HepG2 (cell line): ENCODE measurements around the gene KISS1R. TPM values are rescaled to one million over a fixed set of nuclear protein-coding genes. Genes with fewer than 3 reads are reported as not detected.

ENCODE experiments used
- EP300 ChIP-seq, 3 experiments: sonication (generic) in 1 of 3; formaldehyde crosslinking in 1 of 3; IDR thresholded peaks; 2 replicates each; pipeline versions ENCODE4 v1.5.1 to v1.6.1; 2011 to 2020; ENCODE audit warnings: low read depth in 2 of 3, low read length in 2 of 3, borderline replicate concordance in 1 of 3, improper control_type of control experiment in 1 of 3, mild to moderate bottlenecking in 1 of 3, missing genetic modification reagents in 1 of 3, moderate library complexity in 1 of 3
- EZH2 ChIP-seq: conservative IDR thresholded peaks from 2 replicates; pipeline ENCODE4 v1.6.1; 2012; ENCODE audit warnings: mild to moderate bottlenecking, low read depth, low read length, moderate library complexity
- FOXA3 ChIP-seq: IDR thresholded peaks from 2 replicates; pipeline ENCODE4 v1.6.1; 2016; ENCODE audit warnings: missing genetic modification reagents, missing compliant biosample characterization
- KLF6 ChIP-seq: IDR thresholded peaks from 2 replicates; pipeline ENCODE4 v1.8.0; 2016; ENCODE audit warnings: missing biosample characterization, missing genetic modification reagents
- RNF2 ChIP-seq: fragments of 450-650 bp; conservative IDR thresholded peaks from 2 replicates; pipeline ENCODE4 v1.6.1; 2016; ENCODE audit warnings: low read depth
- SNRNP70 ChIP-seq: fragments of 200-400 bp; formaldehyde crosslinking; IDR thresholded peaks from 2 replicates; pipeline ENCODE4 v1.6.1; 2017; ENCODE audit warnings: mild to moderate bottlenecking, low read depth, low read length, moderate library complexity
- ZNF225 ChIP-seq: sonication (generic); formaldehyde crosslinking; IDR thresholded peaks from 2 replicates; pipeline ENCODE4 v1.4.0; 2020; ENCODE audit warnings: mild to moderate bottlenecking, missing genetic modification reagents
- polyA plus RNA-seq, 8 experiments: library from polyadenylated mRNA; depleted of rRNA in 3 of 8; stranded (reverse) in 7 of 8; unstranded in 1 of 8; fragments of >200 nt; fragmentation: Illumina TruSeq in 4 of 8; extraction: Trizol in 4 of 8; gene quantifications; 2 replicates each; pipeline versions ENCODE4 v1.2.1 to v1.2.3, GENCODE V29; 2011 to 2016; ENCODE audit warnings: low read depth in 4 of 8, missing spikeins in 1 of 8, mixed read lengths in 1 of 8; ENCODE audit not compliant: insufficient read depth in 1 of 8
- total RNA-seq, 5 experiments: library from RNA; depleted of rRNA; stranded (reverse); fragments of >200 nt; fragmentation: Illumina TruSeq; extraction: Trizol; gene quantifications; 2 replicates each; pipeline ENCODE4 v1.2.3, GENCODE V29; 2016; ENCODE audit warnings: low read depth in 1 of 5
- TF ChIP-seq, protein P1 (sequence below): sonication (generic); formaldehyde crosslinking; IDR thresholded peaks from 2 replicates; pipeline ENCODE4 v1.5.1; 2020; ENCODE audit warnings: mild to moderate bottlenecking, missing genetic modification reagents, moderate library complexity
- TF ChIP-seq, protein P2 (sequence below): sonication (generic); formaldehyde crosslinking; IDR thresholded peaks from 2 replicates; pipeline ENCODE4 v1.4.0; 2020; ENCODE audit warnings: missing genetic modification reagents
- TF ChIP-seq, protein P3 (sequence below): sonication (generic); formaldehyde crosslinking; IDR thresholded peaks from 2 replicates; pipeline ENCODE4 v1.4.0; 2020; ENCODE audit warnings: missing genetic modification reagents
- TF ChIP-seq, protein P4 (sequence below): sonication (generic); formaldehyde crosslinking; IDR thresholded peaks from 2 replicates; pipeline ENCODE4 v1.5.0; 2020; ENCODE audit warnings: mild to moderate bottlenecking, missing genetic modification reagents, borderline replicate concordance
- TF ChIP-seq, protein P5 (sequence below): IDR thresholded peaks from 2 replicates; pipeline ENCODE4 v1.4.0; 2020; ENCODE audit warnings: mild to moderate bottlenecking, missing genetic modification reagents

KISS1R gene
- total and polyA plus RNA-seq, 2 of the 13 experiments (the other 11 are each of a cell fraction or from before 2014, with no cell fraction given) = 1.1 to 10.2 TPM

DNA sequence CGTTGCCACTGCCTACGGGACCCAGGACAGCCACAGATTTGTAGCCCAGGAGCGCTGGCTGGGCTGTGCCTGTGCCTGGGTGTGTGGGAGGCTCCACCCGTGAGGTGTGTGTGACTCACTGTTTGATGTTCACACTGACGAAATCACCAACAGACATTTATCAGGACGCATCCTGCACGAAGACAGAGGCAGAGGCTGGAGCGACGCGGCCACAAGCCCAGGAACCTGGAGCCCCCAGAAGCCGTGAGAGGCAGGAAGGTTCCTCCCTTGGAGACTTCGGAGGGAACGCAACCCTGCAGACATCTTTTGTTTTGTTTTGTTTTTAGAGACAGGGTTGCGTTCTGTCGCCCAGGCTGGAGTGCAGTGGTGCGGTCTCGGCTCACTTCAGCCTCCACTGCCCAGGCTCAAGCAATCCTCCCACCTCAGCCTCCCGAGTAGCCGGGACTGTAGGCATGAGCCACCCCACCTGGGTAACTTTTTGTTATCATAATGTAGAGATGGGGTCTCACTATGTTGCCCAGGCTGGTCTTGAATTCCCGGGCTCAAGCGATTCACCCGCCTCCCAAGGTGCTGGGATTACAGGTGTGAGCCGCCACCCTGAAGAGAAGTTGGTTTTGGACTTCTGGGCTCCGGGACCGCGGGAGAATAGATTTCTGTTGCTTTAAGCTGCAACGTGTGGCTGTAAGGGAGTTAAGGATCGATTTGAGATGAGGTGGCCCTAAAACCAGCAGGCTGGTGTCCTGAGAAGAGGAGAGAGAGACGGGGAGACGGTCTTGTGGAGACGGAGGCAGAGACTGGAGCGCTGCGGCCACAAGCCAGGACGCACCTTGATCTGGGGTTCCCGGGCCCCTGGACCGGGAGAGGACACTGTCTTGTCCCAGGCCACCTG, 42.1 kb downstream of the KISS1R start (continued):
- TF ChIP-seq ZNF225 (CRISPR knock-in tag) (0 out of 2 replicates have a peak, but pooled peaks have one; percentile 35), RNF2 (no peak), KLF6 (no peak), SNRNP70 (no peak), FOXA3 (CRISPR knock-in tag) (peak; percentile 45; the same call in 1 of the 2 replicates), EZH2 (no peak), EP300 (IDR thresholded peaks at IDR 0.05; ENCODE audit: low read depth in 2 of 2, low read length in 2 of 2) (no peak), EP300 (CRISPR knock-in tag; IDR thresholded peaks at IDR 0.05; ENCODE audit: borderline replicate concordance) (peak; percentile 45; the same call in 1 of the 2 replicates)
- TF ChIP-seq, protein P1, sequence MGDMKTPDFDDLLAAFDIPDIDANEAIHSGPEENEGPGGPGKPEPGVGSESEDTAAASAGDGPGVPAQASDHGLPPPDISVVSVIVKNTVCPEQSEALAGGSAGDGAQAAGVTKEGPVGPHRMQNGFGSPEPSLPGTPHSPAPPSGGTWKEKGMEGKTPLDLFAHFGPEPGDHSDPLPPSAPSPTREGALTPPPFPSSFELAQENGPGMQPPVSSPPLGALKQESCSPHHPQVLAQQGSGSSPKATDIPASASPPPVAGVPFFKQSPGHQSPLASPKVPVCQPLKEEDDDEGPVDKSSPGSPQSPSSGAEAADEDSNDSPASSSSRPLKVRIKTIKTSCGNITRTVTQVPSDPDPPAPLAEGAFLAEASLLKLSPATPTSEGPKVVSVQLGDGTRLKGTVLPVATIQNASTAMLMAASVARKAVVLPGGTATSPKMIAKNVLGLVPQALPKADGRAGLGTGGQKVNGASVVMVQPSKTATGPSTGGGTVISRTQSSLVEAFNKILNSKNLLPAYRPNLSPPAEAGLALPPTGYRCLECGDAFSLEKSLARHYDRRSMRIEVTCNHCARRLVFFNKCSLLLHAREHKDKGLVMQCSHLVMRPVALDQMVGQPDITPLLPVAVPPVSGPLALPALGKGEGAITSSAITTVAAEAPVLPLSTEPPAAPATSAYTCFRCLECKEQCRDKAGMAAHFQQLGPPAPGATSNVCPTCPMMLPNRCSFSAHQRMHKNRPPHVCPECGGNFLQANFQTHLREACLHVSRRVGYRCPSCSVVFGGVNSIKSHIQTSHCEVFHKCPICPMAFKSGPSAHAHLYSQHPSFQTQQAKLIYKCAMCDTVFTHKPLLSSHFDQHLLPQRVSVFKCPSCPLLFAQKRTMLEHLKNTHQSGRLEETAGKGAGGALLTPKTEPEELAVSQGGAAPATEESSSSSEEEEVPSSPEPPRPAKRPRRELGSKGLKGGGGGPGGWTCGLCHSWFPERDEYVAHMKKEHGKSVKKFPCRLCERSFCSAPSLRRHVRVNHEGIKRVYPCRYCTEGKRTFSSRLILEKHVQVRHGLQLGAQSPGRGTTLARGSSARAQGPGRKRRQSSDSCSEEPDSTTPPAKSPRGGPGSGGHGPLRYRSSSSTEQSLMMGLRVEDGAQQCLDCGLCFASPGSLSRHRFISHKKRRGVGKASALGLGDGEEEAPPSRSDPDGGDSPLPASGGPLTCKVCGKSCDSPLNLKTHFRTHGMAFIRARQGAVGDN (CRISPR knock-in tag) = peak; percentile 68
- TF ChIP-seq, protein P2, sequence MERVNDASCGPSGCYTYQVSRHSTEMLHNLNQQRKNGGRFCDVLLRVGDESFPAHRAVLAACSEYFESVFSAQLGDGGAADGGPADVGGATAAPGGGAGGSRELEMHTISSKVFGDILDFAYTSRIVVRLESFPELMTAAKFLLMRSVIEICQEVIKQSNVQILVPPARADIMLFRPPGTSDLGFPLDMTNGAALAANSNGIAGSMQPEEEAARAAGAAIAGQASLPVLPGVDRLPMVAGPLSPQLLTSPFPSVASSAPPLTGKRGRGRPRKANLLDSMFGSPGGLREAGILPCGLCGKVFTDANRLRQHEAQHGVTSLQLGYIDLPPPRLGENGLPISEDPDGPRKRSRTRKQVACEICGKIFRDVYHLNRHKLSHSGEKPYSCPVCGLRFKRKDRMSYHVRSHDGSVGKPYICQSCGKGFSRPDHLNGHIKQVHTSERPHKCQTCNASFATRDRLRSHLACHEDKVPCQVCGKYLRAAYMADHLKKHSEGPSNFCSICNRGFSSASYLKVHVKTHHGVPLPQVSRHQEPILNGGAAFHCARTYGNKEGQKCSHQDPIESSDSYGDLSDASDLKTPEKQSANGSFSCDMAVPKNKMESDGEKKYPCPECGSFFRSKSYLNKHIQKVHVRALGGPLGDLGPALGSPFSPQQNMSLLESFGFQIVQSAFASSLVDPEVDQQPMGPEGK (CRISPR knock-in tag) = peak; percentile 36; the same call in 1 of the 2 replicates
- TF ChIP-seq, protein P3, sequence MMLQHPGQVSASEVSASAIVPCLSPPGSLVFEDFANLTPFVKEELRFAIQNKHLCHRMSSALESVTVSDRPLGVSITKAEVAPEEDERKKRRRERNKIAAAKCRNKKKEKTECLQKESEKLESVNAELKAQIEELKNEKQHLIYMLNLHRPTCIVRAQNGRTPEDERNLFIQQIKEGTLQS (CRISPR knock-in tag) = peak; percentile 82
- TF ChIP-seq, protein P4, sequence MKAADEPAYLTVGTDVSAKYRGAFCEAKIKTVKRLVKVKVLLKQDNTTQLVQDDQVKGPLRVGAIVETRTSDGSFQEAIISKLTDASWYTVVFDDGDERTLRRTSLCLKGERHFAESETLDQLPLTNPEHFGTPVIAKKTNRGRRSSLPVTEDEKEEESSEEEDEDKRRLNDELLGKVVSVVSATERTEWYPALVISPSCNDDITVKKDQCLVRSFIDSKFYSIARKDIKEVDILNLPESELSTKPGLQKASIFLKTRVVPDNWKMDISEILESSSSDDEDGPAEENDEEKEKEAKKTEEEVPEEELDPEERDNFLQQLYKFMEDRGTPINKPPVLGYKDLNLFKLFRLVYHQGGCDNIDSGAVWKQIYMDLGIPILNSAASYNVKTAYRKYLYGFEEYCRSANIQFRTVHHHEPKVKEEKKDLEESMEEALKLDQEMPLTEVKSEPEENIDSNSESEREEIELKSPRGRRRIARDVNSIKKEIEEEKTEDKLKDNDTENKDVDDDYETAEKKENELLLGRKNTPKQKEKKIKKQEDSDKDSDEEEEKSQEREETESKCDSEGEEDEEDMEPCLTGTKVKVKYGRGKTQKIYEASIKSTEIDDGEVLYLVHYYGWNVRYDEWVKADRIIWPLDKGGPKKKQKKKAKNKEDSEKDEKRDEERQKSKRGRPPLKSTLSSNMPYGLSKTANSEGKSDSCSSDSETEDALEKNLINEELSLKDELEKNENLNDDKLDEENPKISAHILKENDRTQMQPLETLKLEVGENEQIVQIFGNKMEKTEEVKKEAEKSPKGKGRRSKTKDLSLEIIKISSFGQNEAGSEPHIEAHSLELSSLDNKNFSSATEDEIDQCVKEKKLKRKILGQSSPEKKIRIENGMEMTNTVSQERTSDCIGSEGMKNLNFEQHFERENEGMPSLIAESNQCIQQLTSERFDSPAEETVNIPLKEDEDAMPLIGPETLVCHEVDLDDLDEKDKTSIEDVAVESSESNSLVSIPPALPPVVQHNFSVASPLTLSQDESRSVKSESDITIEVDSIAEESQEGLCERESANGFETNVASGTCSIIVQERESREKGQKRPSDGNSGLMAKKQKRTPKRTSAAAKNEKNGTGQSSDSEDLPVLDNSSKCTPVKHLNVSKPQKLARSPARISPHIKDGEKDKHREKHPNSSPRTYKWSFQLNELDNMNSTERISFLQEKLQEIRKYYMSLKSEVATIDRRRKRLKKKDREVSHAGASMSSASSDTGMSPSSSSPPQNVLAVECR = no peak
- TF ChIP-seq, protein P5, sequence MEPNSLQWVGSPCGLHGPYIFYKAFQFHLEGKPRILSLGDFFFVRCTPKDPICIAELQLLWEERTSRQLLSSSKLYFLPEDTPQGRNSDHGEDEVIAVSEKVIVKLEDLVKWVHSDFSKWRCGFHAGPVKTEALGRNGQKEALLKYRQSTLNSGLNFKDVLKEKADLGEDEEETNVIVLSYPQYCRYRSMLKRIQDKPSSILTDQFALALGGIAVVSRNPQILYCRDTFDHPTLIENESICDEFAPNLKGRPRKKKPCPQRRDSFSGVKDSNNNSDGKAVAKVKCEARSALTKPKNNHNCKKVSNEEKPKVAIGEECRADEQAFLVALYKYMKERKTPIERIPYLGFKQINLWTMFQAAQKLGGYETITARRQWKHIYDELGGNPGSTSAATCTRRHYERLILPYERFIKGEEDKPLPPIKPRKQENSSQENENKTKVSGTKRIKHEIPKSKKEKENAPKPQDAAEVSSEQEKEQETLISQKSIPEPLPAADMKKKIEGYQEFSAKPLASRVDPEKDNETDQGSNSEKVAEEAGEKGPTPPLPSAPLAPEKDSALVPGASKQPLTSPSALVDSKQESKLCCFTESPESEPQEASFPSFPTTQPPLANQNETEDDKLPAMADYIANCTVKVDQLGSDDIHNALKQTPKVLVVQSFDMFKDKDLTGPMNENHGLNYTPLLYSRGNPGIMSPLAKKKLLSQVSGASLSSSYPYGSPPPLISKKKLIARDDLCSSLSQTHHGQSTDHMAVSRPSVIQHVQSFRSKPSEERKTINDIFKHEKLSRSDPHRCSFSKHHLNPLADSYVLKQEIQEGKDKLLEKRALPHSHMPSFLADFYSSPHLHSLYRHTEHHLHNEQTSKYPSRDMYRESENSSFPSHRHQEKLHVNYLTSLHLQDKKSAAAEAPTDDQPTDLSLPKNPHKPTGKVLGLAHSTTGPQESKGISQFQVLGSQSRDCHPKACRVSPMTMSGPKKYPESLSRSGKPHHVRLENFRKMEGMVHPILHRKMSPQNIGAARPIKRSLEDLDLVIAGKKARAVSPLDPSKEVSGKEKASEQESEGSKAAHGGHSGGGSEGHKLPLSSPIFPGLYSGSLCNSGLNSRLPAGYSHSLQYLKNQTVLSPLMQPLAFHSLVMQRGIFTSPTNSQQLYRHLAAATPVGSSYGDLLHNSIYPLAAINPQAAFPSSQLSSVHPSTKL = peak; percentile 28
